IMR-90 (cell line): Measurements from ENCODE around the gene ZNF688. TPM values are rescaled to one million over a fixed set of nuclear protein-coding genes. Genes with fewer than 3 reads are reported as not detected.

Experiments used
- ATAC-seq: fragments of 200-7000 bp; cut with Tn5 transposase; 2 replicates; pipeline ENCODE4 v1.9.1; 2020; ENCODE audit warnings: low read depth, mild to moderate bottlenecking, moderate library complexity
- BruUV-seq: library from RNA; stranded (reverse); fragments of 400-500 nt; replicated peaks from 2 replicates; lab custom pipeline; 2021; lab: Mats Ljungman, UMichigan
- CTCF ChIA-PET: fragments of 300-600 bp; formaldehyde crosslinking; extraction: SDS; loops from one replicate; lab custom pipeline; 2021; ENCODE audit warnings: antibody characterized with exemption; lab: Yijun Ruan, JAX
- POLR2A ChIA-PET: fragments of 300-600 bp; sonication (Branson Sonifier 250); formaldehyde crosslinking; loops from one replicate; lab custom pipeline; 2022; ENCODE audit warnings: antibody characterized with exemption; ENCODE audit not compliant: unreplicated experiment; lab: Charles Lee
- DNase-seq: peaks from one replicate; pipeline ENCODE4 v3.0.0; 2013
- H2AFZ ChIP-seq: replicated peaks from 2 replicates; pipeline ENCODE3; 2013; ENCODE audit warnings: low read length, mild to moderate bottlenecking; ENCODE audit not compliant: poor library complexity
- H2AK5ac ChIP-seq: 2 replicates; pipeline ENCODE4 v1.6.1; 2013; ENCODE audit warnings: low read depth, low read length, inconsistent platforms
- H2AK9ac ChIP-seq: replicated peaks from 2 replicates; pipeline ENCODE3; 2013; ENCODE audit warnings: mild to moderate bottlenecking, low read depth, low read length, moderate library complexity; ENCODE audit not compliant: poor library complexity
- H2BK120ac ChIP-seq: 2 replicates; pipeline ENCODE4 v1.6.1; 2013; ENCODE audit warnings: low read depth, low read length, inconsistent platforms
- H2BK15ac ChIP-seq: 3 replicates; pipeline ENCODE4 v1.6.1; 2013; ENCODE audit warnings: low read depth, low read length, inconsistent platforms
- H2BK20ac ChIP-seq: 2 replicates; pipeline ENCODE4 v1.6.1; 2013; ENCODE audit warnings: low read depth, mild to moderate bottlenecking, inconsistent platforms, low read length, moderate library complexity
- H2BK5ac ChIP-seq: 2 replicates; pipeline ENCODE4 v1.6.1; 2013; ENCODE audit warnings: mild to moderate bottlenecking, low read depth, low read length, inconsistent platforms; ENCODE audit not compliant: poor library complexity, severe bottlenecking
- H3K14ac ChIP-seq: replicated peaks from 2 replicates; pipeline ENCODE4 v1.6.1; 2013; ENCODE audit warnings: low read depth, low read length, inconsistent platforms
- H3K18ac ChIP-seq: 2 replicates; pipeline ENCODE4 v1.6.1; 2013; ENCODE audit warnings: low read depth, low read length, control low read depth
- H3K23ac ChIP-seq: 2 replicates; pipeline ENCODE4 v1.6.1; 2013; ENCODE audit warnings: low read depth, low read length, inconsistent platforms
- H3K27ac ChIP-seq: 2 replicates; pipeline ENCODE4 v1.5.1; 2013; ENCODE audit warnings: mild to moderate bottlenecking, control low read depth, low read length; ENCODE audit not compliant: insufficient read depth
- H3K27me3 ChIP-seq: 2 replicates; pipeline ENCODE4 v1.6.1; 2013; ENCODE audit warnings: low read length; ENCODE audit not compliant: control insufficient read depth, insufficient read depth
- H3K36me3 ChIP-seq: 2 replicates; pipeline ENCODE4 v1.6.1; 2013; ENCODE audit warnings: low read length, mixed read lengths; ENCODE audit not compliant: control insufficient read depth, insufficient read depth
- H3K4ac ChIP-seq: 2 replicates; pipeline ENCODE4 v1.6.1; 2013; ENCODE audit warnings: low read depth, low read length, inconsistent platforms
- H3K4me1 ChIP-seq: 2 replicates; pipeline ENCODE4 v1.6.1; 2013; ENCODE audit warnings: low read length, mixed read lengths; ENCODE audit not compliant: control insufficient read depth, insufficient read depth
- H3K4me2 ChIP-seq: 2 replicates; pipeline ENCODE4 v1.6.1; 2013; ENCODE audit warnings: low read depth, mild to moderate bottlenecking, control low read depth, low read length, moderate library complexity
- H3K4me3 ChIP-seq: 2 replicates; pipeline ENCODE4 v1.5.1; 2013; ENCODE audit warnings: low read depth, mild to moderate bottlenecking, control low read depth, low read length, moderate library complexity; ENCODE audit not compliant: insufficient read depth
- H3K56ac ChIP-seq: 2 replicates; pipeline ENCODE4 v1.6.1; 2013; ENCODE audit warnings: low read length, inconsistent platforms; ENCODE audit not compliant: insufficient read depth; ENCODE audit errors: extremely low read depth
- H3K79me1 ChIP-seq, 2 experiments: 2 replicates each; pipeline ENCODE4 v1.6.1; 2013; ENCODE audit warnings: low read length in 2 of 2, inconsistent platforms in 1 of 2, low read depth in 1 of 2
- H3K9ac ChIP-seq: 2 replicates; pipeline ENCODE4 v1.6.1; 2013; ENCODE audit warnings: low read depth, low read length, control low read depth
- H3K9me1 ChIP-seq: 2 replicates; pipeline ENCODE4 v1.6.1; 2013; ENCODE audit warnings: low read length, inconsistent platforms; ENCODE audit not compliant: insufficient read depth
- H3K9me3 ChIP-seq: 2 replicates; pipeline ENCODE4 v1.6.1; 2013; ENCODE audit warnings: low read length; ENCODE audit not compliant: control insufficient read depth, insufficient read depth
- H4K20me1 ChIP-seq: 2 replicates; pipeline ENCODE4 v1.6.1; 2013; ENCODE audit warnings: low read length, inconsistent platforms; ENCODE audit not compliant: insufficient read depth
- H4K5ac ChIP-seq: 2 replicates; pipeline ENCODE4 v1.6.1; 2013; ENCODE audit warnings: mild to moderate bottlenecking, low read depth, low read length, control low read depth
- H4K8ac ChIP-seq, 2 experiments: 2 replicates each; pipeline ENCODE4 v1.6.1; 2013; ENCODE audit warnings: low read depth in 2 of 2, low read length in 2 of 2, control low read depth in 1 of 2, inconsistent platforms in 1 of 2
- H4K91ac ChIP-seq: 2 replicates; pipeline ENCODE4 v1.6.1; 2013; ENCODE audit warnings: low read depth, low read length, inconsistent platforms; ENCODE audit not compliant: insufficient read depth
- BHLHE40 ChIP-seq: fragments of 150-350 bp; IDR thresholded peaks from 2 replicates; pipeline ENCODE4 v1.6.1; 2016; ENCODE audit warnings: mild to moderate bottlenecking, low read depth, low read length
- CEBPB ChIP-seq: IDR thresholded peaks from 2 replicates; pipeline ENCODE4 v1.6.1; 2012; ENCODE audit warnings: low read depth, low read length, improper control_type of control experiment
- CHD1 ChIP-seq: IDR thresholded peaks from 2 replicates; pipeline ENCODE4 v1.6.1; 2012; ENCODE audit warnings: low read depth, low read length, improper control_type of control experiment
- FOS ChIP-seq: fragments of 150-350 bp; IDR thresholded peaks from 2 replicates; pipeline ENCODE4 v1.6.1; 2016; ENCODE audit warnings: low read depth, low read length
- MAFK ChIP-seq: IDR thresholded peaks from 2 replicates; pipeline ENCODE4 v1.6.1; 2012; ENCODE audit warnings: low read depth, low read length, improper control_type of control experiment
- MXI1 ChIP-seq: IDR thresholded peaks from 2 replicates; pipeline ENCODE4 v1.6.1; 2012; ENCODE audit warnings: low read depth, mild to moderate bottlenecking, low read length, moderate library complexity, borderline replicate concordance
- NFE2L2 ChIP-seq: fragments of 150-350 bp; IDR thresholded peaks from 2 replicates; pipeline ENCODE4 v1.6.1; 2016; ENCODE audit warnings: low read depth, mild to moderate bottlenecking, low read length
- POLR2A ChIP-seq: IDR thresholded peaks from 2 replicates; pipeline ENCODE4 v1.6.1; 2012; ENCODE audit warnings: mild to moderate bottlenecking, low read depth, low read length
- RCOR1 ChIP-seq: IDR thresholded peaks from 2 replicates; pipeline ENCODE4 v1.6.1; 2012; ENCODE audit warnings: mild to moderate bottlenecking, low read length, improper control_type of control experiment; ENCODE audit not compliant: insufficient replicate concordance
- RFX5 ChIP-seq: IDR thresholded peaks from 2 replicates; pipeline ENCODE4 v1.8.0; 2012; ENCODE audit warnings: low read depth, mild to moderate bottlenecking, low read length, moderate library complexity
- SMC3 ChIP-seq: fragments of 150-350 bp; IDR thresholded peaks from 2 replicates; pipeline ENCODE4 v1.6.1; 2016; ENCODE audit warnings: low read depth, mild to moderate bottlenecking, antibody characterized with exemption, low read length, moderate library complexity
- WGBS, 2 experiments: methylation state at CpG; one replicate each; pipeline versions ENCODE4 v1.1.5 to v1.1.7; 2013; ENCODE audit warnings: missing lambda C conversion rate in 2 of 2; ENCODE audit not compliant: insufficient read length in 1 of 2; ENCODE audit errors: extremely low coverage in 2 of 2; 5-methylcytosine and 5-hydroxymethylcytosine counted together
- dilution Hi-C: fragments of 300-500 bp; cut with HindIII; formaldehyde crosslinking; loops from one replicate; pipeline ENCODE4 v1.14.3; 2018; ENCODE audit warnings: low sequenced_read_pairs; ENCODE audit not compliant: unreplicated experiment
- in situ Hi-C: fragments of 300-500 bp; cut with MboI; formaldehyde crosslinking; loops from 3 replicates; pipeline ENCODE4 v1.14.3; 2019; ENCODE audit warnings: low sequenced_read_pairs, inconsistent platforms, mixed read lengths
- intact Hi-C: fragments of 100-400 bp; cut with micrococcal nuclease; formaldehyde crosslinking; loops from 2 replicates; pipeline ENCODE4 v1.10.0; 2022
- polyA plus RNA-seq, 3 experiments: library from polyadenylated mRNA; depleted of rRNA; stranded (reverse); fragments of >200 nt; gene quantifications; 2 replicates each; pipeline ENCODE4 v1.2.3, GENCODE V29; 2012; ENCODE audit warnings: low replicate concordance in 1 of 3
- total RNA-seq: library from RNA; depleted of rRNA; stranded (reverse); fragments of >200 nt; gene quantifications from 2 replicates; pipeline ENCODE4 v1.2.3, GENCODE V29; 2012
- TF ChIP-seq, protein P1 (sequence below): fragments of 150-350 bp; IDR thresholded peaks from 2 replicates; pipeline ENCODE4 v1.6.1; 2016; ENCODE audit warnings: low read depth, mild to moderate bottlenecking, low read length, moderate library complexity, borderline replicate concordance
- TF ChIP-seq, protein P2 (sequence below): conservative IDR thresholded peaks from 2 replicates; pipeline ENCODE4 v1.5.1; 2012; ENCODE audit warnings: mild to moderate bottlenecking, low read depth, low read length, improper control_type of control experiment
- TF ChIP-seq, protein P3 (sequence below): fragments of 150-350 bp; IDR thresholded peaks from 2 replicates; pipeline ENCODE4 v1.6.1; 2017; ENCODE audit warnings: mild to moderate bottlenecking, antibody characterized with exemption, low read length, low read depth

The ZNF688 gene
- total and polyA plus RNA-seq, 2 of the 4 experiments (the other 2 are of a cell fraction): 1.8 to 3.7 TPM

DNA sequence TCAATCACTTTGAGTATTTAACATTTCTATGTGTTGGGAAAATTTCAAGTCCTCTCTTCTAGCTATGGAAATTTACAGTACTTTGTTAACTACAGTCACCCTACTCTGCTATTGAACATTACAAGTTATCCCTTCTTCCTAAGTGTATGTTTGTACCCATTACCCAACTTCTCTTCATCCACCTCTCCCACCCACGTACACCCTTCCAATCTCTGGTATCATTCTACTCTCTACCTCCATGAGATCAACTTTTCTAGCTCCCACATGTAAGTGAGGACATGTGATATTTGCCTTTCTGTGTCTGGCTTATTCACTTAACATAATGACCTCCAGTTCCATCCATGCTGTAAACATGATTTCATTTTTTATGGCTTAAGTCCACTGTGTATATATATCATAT, 3.2 kb upstream of the ZNF688 start:
- Histone ChIP-seq H3K4me3 (no peak overlapping the region), H3K23ac (no peak overlapping the region), H3K9me1 (no peaks in the 10 kb centered on the region), H4K8ac (no peak overlapping the region), H3K79me1 (peaks cover 5 to 33% of the 10 kb centered on the region in 2 experiments; a peak in 3 of 4 replicates), H3K18ac (no peak overlapping the region), H3K4ac (no peak overlapping the region), H3K4me1 (peaks cover 4% of the 10 kb centered on the region), H3K27ac (no peak overlapping the region), H3K27me3 (no peaks in the 10 kb centered on the region), H4K5ac (no peak overlapping the region), H2AK9ac (no peak overlapping the region), H3K14ac (no peak overlapping the region), H2BK120ac (no peak overlapping the region), H3K4me2 (no peak overlapping the region), H2AFZ (no peak overlapping the region), H2BK15ac (no peak overlapping the region), H4K91ac (no peak overlapping the region), H3K9me3 (no peaks in the 10 kb centered on the region), H3K9ac (no peak overlapping the region), H3K56ac (no peak overlapping the region), H3K36me3 (peaks cover 4% of the 10 kb centered on the region), H2BK5ac (no peak overlapping the region), H2AK5ac (no peak overlapping the region), H2BK20ac (no peak overlapping the region), H4K20me1 (no peaks in the 10 kb centered on the region)
- ATAC-seq: no peak
- TF ChIP-seq, protein P1, sequence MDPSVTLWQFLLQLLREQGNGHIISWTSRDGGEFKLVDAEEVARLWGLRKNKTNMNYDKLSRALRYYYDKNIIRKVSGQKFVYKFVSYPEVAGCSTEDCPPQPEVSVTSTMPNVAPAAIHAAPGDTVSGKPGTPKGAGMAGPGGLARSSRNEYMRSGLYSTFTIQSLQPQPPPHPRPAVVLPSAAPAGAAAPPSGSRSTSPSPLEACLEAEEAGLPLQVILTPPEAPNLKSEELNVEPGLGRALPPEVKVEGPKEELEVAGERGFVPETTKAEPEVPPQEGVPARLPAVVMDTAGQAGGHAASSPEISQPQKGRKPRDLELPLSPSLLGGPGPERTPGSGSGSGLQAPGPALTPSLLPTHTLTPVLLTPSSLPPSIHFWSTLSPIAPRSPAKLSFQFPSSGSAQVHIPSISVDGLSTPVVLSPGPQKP: no peak
- TF ChIP-seq CHD1: no peak
- TF ChIP-seq, protein P2, sequence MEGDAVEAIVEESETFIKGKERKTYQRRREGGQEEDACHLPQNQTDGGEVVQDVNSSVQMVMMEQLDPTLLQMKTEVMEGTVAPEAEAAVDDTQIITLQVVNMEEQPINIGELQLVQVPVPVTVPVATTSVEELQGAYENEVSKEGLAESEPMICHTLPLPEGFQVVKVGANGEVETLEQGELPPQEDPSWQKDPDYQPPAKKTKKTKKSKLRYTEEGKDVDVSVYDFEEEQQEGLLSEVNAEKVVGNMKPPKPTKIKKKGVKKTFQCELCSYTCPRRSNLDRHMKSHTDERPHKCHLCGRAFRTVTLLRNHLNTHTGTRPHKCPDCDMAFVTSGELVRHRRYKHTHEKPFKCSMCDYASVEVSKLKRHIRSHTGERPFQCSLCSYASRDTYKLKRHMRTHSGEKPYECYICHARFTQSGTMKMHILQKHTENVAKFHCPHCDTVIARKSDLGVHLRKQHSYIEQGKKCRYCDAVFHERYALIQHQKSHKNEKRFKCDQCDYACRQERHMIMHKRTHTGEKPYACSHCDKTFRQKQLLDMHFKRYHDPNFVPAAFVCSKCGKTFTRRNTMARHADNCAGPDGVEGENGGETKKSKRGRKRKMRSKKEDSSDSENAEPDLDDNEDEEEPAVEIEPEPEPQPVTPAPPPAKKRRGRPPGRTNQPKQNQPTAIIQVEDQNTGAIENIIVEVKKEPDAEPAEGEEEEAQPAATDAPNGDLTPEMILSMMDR: no peak
- no peak for TF ChIP-seq BHLHE40
- TF ChIP-seq SMC3: no peak
- TF ChIP-seq MXI1: no peak
- no peak for TF ChIP-seq MAFK
- TF ChIP-seq RCOR1: no peak
- TF ChIP-seq, protein P3, sequence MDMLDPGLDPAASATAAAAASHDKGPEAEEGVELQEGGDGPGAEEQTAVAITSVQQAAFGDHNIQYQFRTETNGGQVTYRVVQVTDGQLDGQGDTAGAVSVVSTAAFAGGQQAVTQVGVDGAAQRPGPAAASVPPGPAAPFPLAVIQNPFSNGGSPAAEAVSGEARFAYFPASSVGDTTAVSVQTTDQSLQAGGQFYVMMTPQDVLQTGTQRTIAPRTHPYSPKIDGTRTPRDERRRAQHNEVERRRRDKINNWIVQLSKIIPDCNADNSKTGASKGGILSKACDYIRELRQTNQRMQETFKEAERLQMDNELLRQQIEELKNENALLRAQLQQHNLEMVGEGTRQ: no peak
- no peak for TF ChIP-seq FOS
- no peak for TF ChIP-seq CEBPB
- TF ChIP-seq RFX5: no peak
- TF ChIP-seq NFE2L2: no peak
- TF ChIP-seq POLR2A: no peak
- dilution Hi-C loops (no loop called here), intact Hi-C loops (no loop called here), in situ Hi-C loops (loop anchor here (5.0 kb wide), 1 partner anchor 37 kb away; no protein-coding TSS in a partner anchor)
- no peak for DNase-seq
- ChIA-PET POLR2A (no interaction called here), CTCF (no interaction called here)
- no CpG with 5 or more reads among the region's 1 CpG for WGBS, 2 experiments
- no TSS peak for BruUV-seq
